Measurements from ENCODE around the gene GTF3C4. TPM values are rescaled to one million over a fixed set of nuclear protein-coding genes. Genes with fewer than 3 reads are reported as not detected.

GTF3C4 gene
- total and polyA plus RNA-seq, 2 of the 8 experiments (the other 6 are each of a cell fraction or from before 2014, with no cell fraction given), result 6.8 to 39.2 TPM

GRCh38 chr9:132637801-132638200 is 32.5 kb upstream of the GTF3C4 start:
- Histone ChIP-seq H4K20me1 (replicated peaks in 1 of 2; ENCODE audit: control insufficient read depth in 1 of 2, insufficient read depth in 2 of 2, low read length in 2 of 2) (peaks cover 0 to 3% of the 10 kb centered on the region in 2 experiments), H4K5ac (ENCODE audit: insufficient read length, low read depth, low read length) (no peak overlapping the region), H3K56ac (replicated peaks; ENCODE audit: insufficient read length, low read depth, low read length) (no peak overlapping the region), H3K9ac (replicated peaks in 1 of 4; ENCODE audit: extremely low read depth in 1 of 4, low read depth in 3 of 4, low read length in 3 of 4) (no peak overlapping the region), H2AFZ (ENCODE audit: low read length) (no peak overlapping the region), H3K27me3 (replicated peaks in 1 of 4; ENCODE audit: control insufficient read depth in 3 of 4, extremely low read depth in 1 of 4, insufficient read depth in 3 of 4, low read length in 3 of 4) (no peaks in the 10 kb centered on the region), H3K79me1 (ENCODE audit: low read depth, low read length) (no peaks in the 10 kb centered on the region), H3K9me3 (ENCODE audit: insufficient read depth in 2 of 2, low read depth in 1 of 2, low read length in 1 of 2) (no peaks in the 10 kb centered on the region), H2BK20ac (ENCODE audit: low read length) (no peak overlapping the region), H3K14ac (ENCODE audit: insufficient read length) (no peak overlapping the region), H3K4ac (replicated peaks; ENCODE audit: insufficient read length, low read depth, low read length) (no peak overlapping the region), H3K79me2 (ENCODE audit: control insufficient read depth in 1 of 2, insufficient read depth in 2 of 2, low read length in 2 of 2) (no peaks in the 10 kb centered on the region), H3K36me3 (ENCODE audit: control insufficient read depth in 2 of 4, insufficient read depth in 4 of 4, low read length in 3 of 4) (peaks cover 0 to 24% (median 12%) of the 10 kb centered on the region in 4 experiments; a peak in 4 of 8 replicates), H2BK120ac (replicated peaks; ENCODE audit: low read depth, low read length) (no peak overlapping the region), H2AK5ac (ENCODE audit: low read depth, low read length) (no peak overlapping the region), H2BK12ac (ENCODE audit: low read depth, low read length) (no peak overlapping the region), H3K23ac (ENCODE audit: insufficient read length) (no peak overlapping the region), H4K91ac (replicated peaks; ENCODE audit: insufficient read length, low read length) (no peak overlapping the region), H2BK5ac (ENCODE audit: low read depth, low read length) (no peak overlapping the region), H2BK15ac (ENCODE audit: low read length) (no peak overlapping the region), H3K23me2 (ENCODE audit: low read depth, low read length) (no peaks in the 10 kb centered on the region), H4K8ac (ENCODE audit: extremely low read depth, insufficient read depth, low read length) (no peak overlapping the region), H3K4me1 (replicated peaks in 1 of 4; ENCODE audit: control insufficient read depth in 3 of 4, insufficient read depth in 4 of 4, low read length in 3 of 4) (no peaks in the 10 kb centered on the region), H3K4me2 (ENCODE audit: insufficient read depth in 1 of 2, low read depth in 2 of 2, low read length in 2 of 2) (no peak overlapping the region), H3K27ac (ENCODE audit: low read depth, low read length) (no peak overlapping the region), H3K18ac (ENCODE audit: extremely low read depth, low read length) (no peak overlapping the region), H3K4me3 (ENCODE audit: extremely low read depth in 1 of 4, insufficient read depth in 2 of 4, low read depth in 3 of 4, low read length in 4 of 4) (no peak overlapping the region)
- CTCF ChIA-PET (ENCODE audit: partially characterized antibody), result no interaction called here
- no peak for FAIRE-seq
- no peak for DNase-seq (ENCODE audit: low read depth in 1 of 2, low spot score in 2 of 2)
- 93% methylated on average over 12 of the region's 12 CpGs; no CpG with 5 or more reads in 1 of the 2 experiments for WGBS, 2 experiments (ENCODE audit: extremely low coverage in 1 of 2, insufficient coverage in 1 of 2, insufficient read length in 1 of 2, insufficient replicate concordance in 2 of 2, low coverage in 1 of 2, low lambda C conversion rate in 2 of 2, missing lambda C conversion rate in 1 of 2)
- TF ChIP-seq KDM4A (IDR thresholded peaks at IDR 0.05; ENCODE audit: low read depth, low read length, severe bottlenecking) (no peak), MAX (IDR thresholded peaks at IDR 0.05) (no peak), MAFK (IDR thresholded peaks at IDR 0.05; ENCODE audit: low read depth, low read length) (no peak), GABPA (IDR thresholded peaks at IDR 0.05; ENCODE audit: borderline replicate concordance, insufficient read depth, low read length) (no peak), FOSL1 (IDR thresholded peaks at IDR 0.05; ENCODE audit: insufficient read depth, low read depth, low read length) (no peak), NANOG (IDR thresholded peaks at IDR 0.05; ENCODE audit: insufficient read depth, low read depth, low read length, poor library complexity, severe bottlenecking) (no peak), HDAC6 (IDR thresholded peaks at IDR 0.05; ENCODE audit: low read depth, low read length) (no peak)
- POLR2A ChIA-PET (ENCODE audit: partially characterized antibody), result no interaction called here

All from H1 (cell line).